T-helper 2 cell treated with Interferon-gamma antibody and Interleukin-4, amounts not matched to agents 5 μg/mL and 100 μg/mL, for 36 hours (primary cell): ENCODE measurements around the gene CDC42SE2.
"Not testable (repeated sequence)": the region's sequence is repeated elsewhere in the genome, so short reads cannot be mapped to it uniquely, and the experiment has no call there.

Experiments used
- DNase-seq: peaks from one replicate; pipeline ENCODE4 v3.0.0; 2021; ENCODE audit warnings: low spot score
- H3K27ac Mint-ChIP-seq: one replicate; pipeline ENCODE4 v1.8.0; 2021; ENCODE audit warnings: mild to moderate bottlenecking, mixed read lengths
- H3K27me3 Mint-ChIP-seq: one replicate; pipeline ENCODE4 v1.8.0; 2021; ENCODE audit warnings: low read depth, mixed read lengths
- H3K36me3 Mint-ChIP-seq: one replicate; pipeline ENCODE4 v1.8.0; 2021; ENCODE audit warnings: low read depth, mixed read lengths
- H3K4me1 Mint-ChIP-seq: one replicate; pipeline ENCODE4 v1.8.0; 2021; ENCODE audit warnings: low read depth, mixed read lengths
- H3K4me3 Mint-ChIP-seq: one replicate; pipeline ENCODE4 v1.8.0; 2022; ENCODE audit warnings: mild to moderate bottlenecking, moderate library complexity, mixed read lengths
- H3K9me3 Mint-ChIP-seq: one replicate; pipeline ENCODE4 v1.8.0; 2021; ENCODE audit warnings: mixed read lengths

CDC42SE2 gene

GRCh38 chr5:131277875-131278740 is 14.3 kb downstream of the CDC42SE2 start:
- Mint-ChIP-seq H3K27me3 (peaks cover 3% of the 10 kb centered on the region), H3K4me1 (peaks cover 67% of the 10 kb centered on the region), H3K9me3 (peaks cover 6% of the 10 kb centered on the region), H3K36me3 (peaks cover 56% of the 10 kb centered on the region), H3K27ac (peak overlapping the region; percentile 92), H3K4me3 (peak overlapping the region; percentile 34)
- DNase-seq: no peak

GRCh38 chr5:131278741-131279124 is 14.9 kb downstream of the CDC42SE2 start:
- not testable (repeated sequence) for H3K27me3 Mint-ChIP-seq, DNase-seq, H3K9me3 Mint-ChIP-seq
- peaks cover 58% of the 10 kb centered on the region for H3K36me3 Mint-ChIP-seq
- H3K4me1 Mint-ChIP-seq: peaks cover 73% of the 10 kb centered on the region
- peak overlapping the region; percentile 92 for H3K27ac Mint-ChIP-seq
- H3K4me3 Mint-ChIP-seq: peak overlapping the region; percentile 33

GRCh38 chr5:131279204-131279603 is 15.4 kb downstream of the CDC42SE2 start:
- Mint-ChIP-seq H3K36me3 (peaks cover 56% of the 10 kb centered on the region), H3K27ac (peak overlapping the region; percentile 92), H3K27me3 (peaks cover 3% of the 10 kb centered on the region), H3K4me1 (peaks cover 73% of the 10 kb centered on the region), H3K4me3 (peak overlapping the region; percentile 79), H3K9me3 (peaks cover 6% of the 10 kb centered on the region)
- no peak for DNase-seq

- Mint-ChIP-seq H3K4me1 (peaks cover 72% of the 10 kb centered on the region), H3K27me3 (peaks cover 3% of the 10 kb centered on the region), H3K36me3 (peaks cover 57% of the 10 kb centered on the region), H3K9me3 (peaks cover 6% of the 10 kb centered on the region), H3K4me3 (peak overlapping the region; percentile 79), H3K27ac (peak overlapping the region; percentile 92)
- DNase-seq: no peak
Measured at GRCh38 chr5:131280417-131280816, 16.6 kb downstream of the CDC42SE2 start.

- Mint-ChIP-seq H3K27ac (peak overlapping the region; percentile 92), H3K27me3 (peaks cover 3% of the 10 kb centered on the region), H3K4me3 (peak overlapping the region; percentile 79), H3K36me3 (peaks cover 62% of the 10 kb centered on the region), H3K9me3 (peaks cover 6% of the 10 kb centered on the region), H3K4me1 (peaks cover 71% of the 10 kb centered on the region)
- DNase-seq: no peak
Measured at GRCh38 chr5:131281133-131281867, 17.4 kb downstream of the CDC42SE2 start.

GRCh38 chr5:131281868-131282234 is 18.0 kb downstream of the CDC42SE2 start:
- Mint-ChIP-seq H3K4me1 (peaks cover 73% of the 10 kb centered on the region), H3K9me3 (peaks cover 6% of the 10 kb centered on the region), H3K36me3 (peaks cover 63% of the 10 kb centered on the region), H3K4me3 (peak overlapping the region; percentile 79), H3K27ac (peak overlapping the region; percentile 92), H3K27me3 (peaks cover 3% of the 10 kb centered on the region)
- no peak for DNase-seq

- Mint-ChIP-seq H3K27ac (peak overlapping the region; percentile 92), H3K27me3 (peaks cover 3% of the 10 kb centered on the region), H3K4me3 (peak overlapping the region; percentile 79), H3K9me3 (peaks cover 6% of the 10 kb centered on the region), H3K4me1 (peaks cover 70% of the 10 kb centered on the region), H3K36me3 (peaks cover 62% of the 10 kb centered on the region)
- DNase-seq: no peak
Measured at GRCh38 chr5:131282235-131282634, 18.4 kb downstream of the CDC42SE2 start.

- H3K4me3 Mint-ChIP-seq: peak overlapping the region; percentile 0
- no peaks in the 10 kb centered on the region for H3K9me3 Mint-ChIP-seq
- H3K27me3 Mint-ChIP-seq: no peaks in the 10 kb centered on the region
- peaks cover 61% of the 10 kb centered on the region for H3K4me1 Mint-ChIP-seq
- H3K36me3 Mint-ChIP-seq: peaks cover 56% of the 10 kb centered on the region
- DNase-seq: no peak
- H3K27ac Mint-ChIP-seq: peak overlapping the region; percentile 22
Measured at GRCh38 chr5:131285703-131286399, 22.0 kb downstream of the CDC42SE2 start.

- Mint-ChIP-seq H3K4me3 (no peak overlapping the region), H3K27me3 (no peaks in the 10 kb centered on the region), H3K36me3 (peaks cover 52% of the 10 kb centered on the region), H3K9me3 (no peaks in the 10 kb centered on the region), H3K27ac (no peak overlapping the region), H3K4me1 (peaks cover 55% of the 10 kb centered on the region)
- DNase-seq: no peak
Measured at GRCh38 chr5:131286400-131286715, 22.5 kb downstream of the CDC42SE2 start.

GRCh38 chr5:131288328-131288727 is 24.5 kb downstream of the CDC42SE2 start:
- Mint-ChIP-seq H3K9me3 (no peaks in the 10 kb centered on the region), H3K27ac (peak overlapping the region; percentile 94), H3K4me3 (peak overlapping the region; percentile 86), H3K27me3 (no peaks in the 10 kb centered on the region), H3K4me1 (peaks cover 44% of the 10 kb centered on the region), H3K36me3 (peaks cover 41% of the 10 kb centered on the region)
- no peak for DNase-seq

GRCh38 chr5:131289738-131290137 is 25.9 kb downstream of the CDC42SE2 start:
- H3K36me3 Mint-ChIP-seq: peaks cover 49% of the 10 kb centered on the region
- peak overlapping the region; percentile 94 for H3K27ac Mint-ChIP-seq
- peak overlapping the region; percentile 86 for H3K4me3 Mint-ChIP-seq
- no peaks in the 10 kb centered on the region for H3K9me3 Mint-ChIP-seq
- H3K27me3 Mint-ChIP-seq: no peaks in the 10 kb centered on the region
- peaks cover 43% of the 10 kb centered on the region for H3K4me1 Mint-ChIP-seq
- no peak for DNase-seq

GRCh38 chr5:131296213-131296672 is 32.4 kb downstream of the CDC42SE2 start:
- peak overlapping the region; percentile 42 for H3K27ac Mint-ChIP-seq
- H3K4me3 Mint-ChIP-seq: peak overlapping the region; percentile 49
- DNase-seq: no peak
- H3K27me3 Mint-ChIP-seq: no peaks in the 10 kb centered on the region
- H3K36me3 Mint-ChIP-seq: peaks cover 47% of the 10 kb centered on the region
- no peaks in the 10 kb centered on the region for H3K9me3 Mint-ChIP-seq
- H3K4me1 Mint-ChIP-seq: peaks cover 50% of the 10 kb centered on the region

- H3K27me3 Mint-ChIP-seq: no peaks in the 10 kb centered on the region
- H3K9me3 Mint-ChIP-seq: no peaks in the 10 kb centered on the region
- no peak overlapping the region for H3K27ac Mint-ChIP-seq
- DNase-seq: no peak
- no peak overlapping the region for H3K4me3 Mint-ChIP-seq
- H3K4me1 Mint-ChIP-seq: peaks cover 49% of the 10 kb centered on the region
- H3K36me3 Mint-ChIP-seq: peaks cover 46% of the 10 kb centered on the region
Measured at GRCh38 chr5:131297886-131298285, 34.0 kb downstream of the CDC42SE2 start.

GRCh38 chr5:131299465-131299864 is 35.6 kb downstream of the CDC42SE2 start:
- H3K27me3 Mint-ChIP-seq: no peaks in the 10 kb centered on the region
- peaks cover 44% of the 10 kb centered on the region for H3K36me3 Mint-ChIP-seq
- H3K4me3 Mint-ChIP-seq: no peak overlapping the region
- peaks cover 46% of the 10 kb centered on the region for H3K4me1 Mint-ChIP-seq
- no peak for DNase-seq
- no peaks in the 10 kb centered on the region for H3K9me3 Mint-ChIP-seq
- peak overlapping the region; percentile 24 for H3K27ac Mint-ChIP-seq
